GM23338 (cell line): Measurements from ENCODE around the gene VCPKMT.

Experiments used
- CREB1 ChIP-seq: fragments of 250-450 bp; sonication (Bioruptor Pico); IDR thresholded peaks from 2 replicates; pipeline ENCODE4 v1.5.0; 2020; ENCODE audit warnings: low read depth, mild to moderate bottlenecking, moderate library complexity
- ETS1 ChIP-seq: IDR thresholded peaks from 2 replicates; pipeline ENCODE4 v1.6.1; 2016; ENCODE audit warnings: antibody characterized with exemption
- EZH2 ChIP-seq: fragments of 200-600 bp; sonication (generic); IDR thresholded peaks from one replicate; pipeline ENCODE4 v1.8.0; 2017; ENCODE audit warnings: antibody characterized with exemption, mild to moderate bottlenecking, low read depth; ENCODE audit not compliant: unreplicated experiment
- EZH2phosphoT487 ChIP-seq: fragments of 200-600 bp; sonication (generic); IDR thresholded peaks from one replicate; pipeline ENCODE4 v1.8.1; 2018; ENCODE audit warnings: antibody characterized with exemption; ENCODE audit not compliant: unreplicated experiment
- JUNB ChIP-seq: IDR thresholded peaks from one replicate; pipeline ENCODE4 v1.6.1; 2016; ENCODE audit warnings: antibody characterized with exemption; ENCODE audit not compliant: unreplicated experiment
- POLR2AphosphoS5 ChIP-seq: IDR thresholded peaks from 2 replicates; pipeline ENCODE4 v1.6.1; 2016; ENCODE audit warnings: antibody characterized with exemption, low read depth
- REST ChIP-seq: IDR thresholded peaks from one replicate; pipeline ENCODE4 v1.6.1; 2018; ENCODE audit warnings: antibody characterized with exemption; ENCODE audit not compliant: unreplicated experiment
- STAT1 ChIP-seq: IDR thresholded peaks from one replicate; pipeline ENCODE4 v1.6.1; 2016; ENCODE audit warnings: antibody characterized with exemption; ENCODE audit not compliant: unreplicated experiment
- ZNF114 ChIP-seq: fragments of 250-450 bp; sonication (Bioruptor Pico); IDR thresholded peaks from 2 replicates; pipeline ENCODE4 v1.5.0; 2020; ENCODE audit warnings: mild to moderate bottlenecking, moderate library complexity
- TF ChIP-seq, protein P1 (sequence below), 2 experiments: fragments of 200-600 bp in 1 of 2; sonication (generic) in 1 of 2; conservative IDR thresholded peaks; 2 replicates each; pipeline versions ENCODE4 v1.5.1 to v1.6.1; 2016 to 2017; ENCODE audit warnings: antibody characterized with exemption in 2 of 2, low read depth in 2 of 2, mild to moderate bottlenecking in 2 of 2, moderate library complexity in 1 of 2

- TF ChIP-seq, protein P1, sequence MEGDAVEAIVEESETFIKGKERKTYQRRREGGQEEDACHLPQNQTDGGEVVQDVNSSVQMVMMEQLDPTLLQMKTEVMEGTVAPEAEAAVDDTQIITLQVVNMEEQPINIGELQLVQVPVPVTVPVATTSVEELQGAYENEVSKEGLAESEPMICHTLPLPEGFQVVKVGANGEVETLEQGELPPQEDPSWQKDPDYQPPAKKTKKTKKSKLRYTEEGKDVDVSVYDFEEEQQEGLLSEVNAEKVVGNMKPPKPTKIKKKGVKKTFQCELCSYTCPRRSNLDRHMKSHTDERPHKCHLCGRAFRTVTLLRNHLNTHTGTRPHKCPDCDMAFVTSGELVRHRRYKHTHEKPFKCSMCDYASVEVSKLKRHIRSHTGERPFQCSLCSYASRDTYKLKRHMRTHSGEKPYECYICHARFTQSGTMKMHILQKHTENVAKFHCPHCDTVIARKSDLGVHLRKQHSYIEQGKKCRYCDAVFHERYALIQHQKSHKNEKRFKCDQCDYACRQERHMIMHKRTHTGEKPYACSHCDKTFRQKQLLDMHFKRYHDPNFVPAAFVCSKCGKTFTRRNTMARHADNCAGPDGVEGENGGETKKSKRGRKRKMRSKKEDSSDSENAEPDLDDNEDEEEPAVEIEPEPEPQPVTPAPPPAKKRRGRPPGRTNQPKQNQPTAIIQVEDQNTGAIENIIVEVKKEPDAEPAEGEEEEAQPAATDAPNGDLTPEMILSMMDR (conservative IDR thresholded peaks at IDR 0.05; ENCODE audit: low read depth in 2 of 2): no peak
- TF ChIP-seq EZH2 (no peak), CREB1 (CRISPR knock-in tag) (no peak), EZH2phosphoT487 (no peak), POLR2AphosphoS5 (no peak), REST (no peak), JUNB (no peak), ETS1 (no peak), STAT1 (no peak), ZNF114 (CRISPR knock-in tag) (no peak)
These were observed 15.0 kb downstream of the VCPKMT start for GRCh38 chr14:50101417-50101816.
